ENCODE measurements around the gene RREB1. TPM values are rescaled to one million over a fixed set of nuclear protein-coding genes. Genes with fewer than 3 reads are reported as not detected.

The RREB1 gene
- total and polyA plus RNA-seq, 10 donors, result 3.2 to 72.0 (median 54.6) TPM

GRCh38 chr6:7189101-7189758 lies 81.5 kb downstream of the RREB1 start:
- Histone ChIP-seq H3K36me3 (peaks cover 0 to 95% (median 51%) of the 10 kb centered on the region in 6 donors), H3K4me3 (no peak overlapping the region), H3K9me3 (no peaks in the 10 kb centered on the region), H3K27ac (peak overlapping the region in 7 of 8 donors; percentile 15 to 78 (median 64)), H3K27me3 (replicated peaks in 1 of 7) (no peaks in the 10 kb centered on the region), H3K4me1 (peaks cover 0 to 37% (median 8%) of the 10 kb centered on the region in 6 donors)
- no peak for DNase-seq
- intact Hi-C loops (cut with DNase I; ENCODE audit: low total_unique reads), result no loop called here
- WGBS, 5 donors, result 89 to 96% (median 91%) methylated on average over 9 of the region's 9 CpGs
- TF ChIP-seq POLR2A (IDR thresholded peaks at IDR 0.05) (no peak), POLR2AphosphoS5 (IDR thresholded peaks at IDR 0.05) (peak in 2 of 3 donors; percentile 38)

DNA sequence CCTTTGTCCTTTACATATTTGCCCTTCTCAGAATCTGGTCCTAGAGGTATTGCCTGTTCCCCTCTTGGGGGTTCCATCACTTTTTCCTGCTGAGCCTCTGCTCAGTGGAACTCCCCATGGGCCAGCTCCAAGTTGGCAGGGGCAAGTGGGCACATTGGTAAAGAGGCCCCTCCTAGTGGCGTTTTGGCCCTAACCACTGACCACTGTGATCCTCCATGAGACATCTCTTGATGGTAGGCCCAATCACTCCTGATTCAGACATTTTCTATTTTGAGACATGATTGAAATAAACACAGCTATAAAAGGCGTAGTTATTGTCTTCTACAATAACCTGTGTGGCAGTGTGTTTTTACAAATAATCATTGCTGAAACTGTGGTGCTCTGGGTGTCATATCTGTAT lies 83.0 kb downstream of the RREB1 start:
- Histone ChIP-seq H3K9me3 (no peaks in the 10 kb centered on the region), H3K4me1 (peaks cover 0 to 44% (median 11%) of the 10 kb centered on the region in 6 donors), H3K4me3 (no peak overlapping the region), H3K36me3 (peaks cover 0 to 94% (median 45%) of the 10 kb centered on the region in 6 donors), H3K27me3 (replicated peaks in 1 of 7) (no peaks in the 10 kb centered on the region), H3K27ac (peak overlapping the region in 2 of 8 donors; percentile 15 to 76)
- intact Hi-C loops (cut with DNase I; ENCODE audit: low total_unique reads), result no loop called here
- WGBS, 5 donors, result 84 to 93% (median 91%) methylated on average over 2 of the region's 2 CpGs
- TF ChIP-seq POLR2A (IDR thresholded peaks at IDR 0.05) (no peak), POLR2AphosphoS5 (IDR thresholded peaks at IDR 0.05) (no peak)
- TF ChIP-seq, protein P1, sequence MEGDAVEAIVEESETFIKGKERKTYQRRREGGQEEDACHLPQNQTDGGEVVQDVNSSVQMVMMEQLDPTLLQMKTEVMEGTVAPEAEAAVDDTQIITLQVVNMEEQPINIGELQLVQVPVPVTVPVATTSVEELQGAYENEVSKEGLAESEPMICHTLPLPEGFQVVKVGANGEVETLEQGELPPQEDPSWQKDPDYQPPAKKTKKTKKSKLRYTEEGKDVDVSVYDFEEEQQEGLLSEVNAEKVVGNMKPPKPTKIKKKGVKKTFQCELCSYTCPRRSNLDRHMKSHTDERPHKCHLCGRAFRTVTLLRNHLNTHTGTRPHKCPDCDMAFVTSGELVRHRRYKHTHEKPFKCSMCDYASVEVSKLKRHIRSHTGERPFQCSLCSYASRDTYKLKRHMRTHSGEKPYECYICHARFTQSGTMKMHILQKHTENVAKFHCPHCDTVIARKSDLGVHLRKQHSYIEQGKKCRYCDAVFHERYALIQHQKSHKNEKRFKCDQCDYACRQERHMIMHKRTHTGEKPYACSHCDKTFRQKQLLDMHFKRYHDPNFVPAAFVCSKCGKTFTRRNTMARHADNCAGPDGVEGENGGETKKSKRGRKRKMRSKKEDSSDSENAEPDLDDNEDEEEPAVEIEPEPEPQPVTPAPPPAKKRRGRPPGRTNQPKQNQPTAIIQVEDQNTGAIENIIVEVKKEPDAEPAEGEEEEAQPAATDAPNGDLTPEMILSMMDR (IDR thresholded peaks at IDR 0.05 in 8 of 11, conservative IDR thresholded peaks at IDR 0.05 in 3 of 11), result no peak
- no peak for DNase-seq

GRCh38 chr6:7193122-7193521 lies 85.4 kb downstream of the RREB1 start:
- Histone ChIP-seq H3K4me3 (no peak overlapping the region), H3K36me3 (peaks cover 0 to 91% (median 45%) of the 10 kb centered on the region in 6 donors), H3K4me1 (peaks cover 0 to 43% (median 12%) of the 10 kb centered on the region in 6 donors), H3K27me3 (replicated peaks in 1 of 7) (no peaks in the 10 kb centered on the region), H3K27ac (no peak overlapping the region), H3K9me3 (no peaks in the 10 kb centered on the region)
- no peak for DNase-seq
- TF ChIP-seq POLR2A (IDR thresholded peaks at IDR 0.05), result no peak
- no peak for TF ChIP-seq POLR2AphosphoS5 (IDR thresholded peaks at IDR 0.05)
- TF ChIP-seq, protein P1 (IDR thresholded peaks at IDR 0.05 in 8 of 11, conservative IDR thresholded peaks at IDR 0.05 in 3 of 11), result no peak
- intact Hi-C loops (cut with DNase I; ENCODE audit: low total_unique reads), result no loop called here
- 95 to 100% (median 99%) methylated on average over 2 of the region's 2 CpGs for WGBS, 5 donors

DNA sequence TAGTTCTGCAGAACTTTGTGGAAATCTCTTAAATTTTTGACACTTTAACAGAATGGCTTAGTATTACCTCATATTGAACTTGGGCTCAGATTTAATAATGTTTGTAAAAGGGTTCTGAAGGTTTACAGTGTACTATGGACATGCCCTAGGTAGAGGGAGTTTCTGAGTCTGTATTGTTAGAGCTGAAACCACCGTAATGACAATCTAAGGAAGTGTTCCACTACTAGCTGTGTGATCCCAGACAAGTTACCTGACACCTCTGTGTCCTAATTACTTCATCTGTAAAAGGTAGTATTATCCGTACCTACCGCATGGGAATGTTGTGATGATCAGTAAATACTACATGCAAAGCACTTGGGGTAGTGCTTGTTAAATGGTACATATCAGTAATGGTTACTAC lies 86.9 kb downstream of the RREB1 start:
- Histone ChIP-seq H3K9me3 (no peaks in the 10 kb centered on the region), H3K27ac (no peak overlapping the region), H3K27me3 (replicated peaks in 1 of 7) (no peaks in the 10 kb centered on the region), H3K4me1 (peaks cover 0 to 36% (median 6%) of the 10 kb centered on the region in 6 donors), H3K36me3 (peaks cover 0 to 91% (median 33%) of the 10 kb centered on the region in 6 donors), H3K4me3 (no peak overlapping the region)
- WGBS, 5 donors, result 93 to 96% (median 94%) methylated on average over 3 of the region's 3 CpGs
- intact Hi-C loops (cut with DNase I; ENCODE audit: low total_unique reads), result no loop called here
- DNase-seq, result no peak
- TF ChIP-seq POLR2AphosphoS5 (IDR thresholded peaks at IDR 0.05) (no peak), POLR2A (IDR thresholded peaks at IDR 0.05) (no peak)
- TF ChIP-seq, protein P1 (IDR thresholded peaks at IDR 0.05 in 8 of 11, conservative IDR thresholded peaks at IDR 0.05 in 3 of 11), result no peak
